ENCODE data around the gene ANXA2. TPM values are rescaled to one million over a fixed set of nuclear protein-coding genes. Genes with fewer than 3 reads are reported as not detected.

The ANXA2 gene
- total RNA-seq, 2 donors from 2014 or later = 265 to 341 TPM

GRCh38 chr15:60328852-60329443 is 68.8 kb downstream of the ANXA2 start:
- peaks cover 0 to 10% of the 10 kb centered on the region in 2 donors for H3K27me3 ChIP-seq
- no peaks in the 10 kb centered on the region for H3K9me3 ChIP-seq
- no peak overlapping the region for H3K4me3 ChIP-seq
- WGBS, 2 donors = 10 to 15% methylated on average over 7 of the region's 7 CpGs
- H3K27ac ChIP-seq = no peak overlapping the region
- no peak for TF ChIP-seq POLR2A (IDR thresholded peaks at IDR 0.05)
- TF ChIP-seq, protein P1, sequence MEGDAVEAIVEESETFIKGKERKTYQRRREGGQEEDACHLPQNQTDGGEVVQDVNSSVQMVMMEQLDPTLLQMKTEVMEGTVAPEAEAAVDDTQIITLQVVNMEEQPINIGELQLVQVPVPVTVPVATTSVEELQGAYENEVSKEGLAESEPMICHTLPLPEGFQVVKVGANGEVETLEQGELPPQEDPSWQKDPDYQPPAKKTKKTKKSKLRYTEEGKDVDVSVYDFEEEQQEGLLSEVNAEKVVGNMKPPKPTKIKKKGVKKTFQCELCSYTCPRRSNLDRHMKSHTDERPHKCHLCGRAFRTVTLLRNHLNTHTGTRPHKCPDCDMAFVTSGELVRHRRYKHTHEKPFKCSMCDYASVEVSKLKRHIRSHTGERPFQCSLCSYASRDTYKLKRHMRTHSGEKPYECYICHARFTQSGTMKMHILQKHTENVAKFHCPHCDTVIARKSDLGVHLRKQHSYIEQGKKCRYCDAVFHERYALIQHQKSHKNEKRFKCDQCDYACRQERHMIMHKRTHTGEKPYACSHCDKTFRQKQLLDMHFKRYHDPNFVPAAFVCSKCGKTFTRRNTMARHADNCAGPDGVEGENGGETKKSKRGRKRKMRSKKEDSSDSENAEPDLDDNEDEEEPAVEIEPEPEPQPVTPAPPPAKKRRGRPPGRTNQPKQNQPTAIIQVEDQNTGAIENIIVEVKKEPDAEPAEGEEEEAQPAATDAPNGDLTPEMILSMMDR (IDR thresholded peaks at IDR 0.05) = peak in 6 of 7 experiments; percentile 28 to 64 (median 38)
- H3K36me3 ChIP-seq (replicated peaks in 1 of 2; ENCODE audit: insufficient read depth in 1 of 2, low read depth in 2 of 2) = no peaks in the 10 kb centered on the region
- ATAC-seq (no peak), DNase-seq (peak in 1 of 4 donors; percentile 22)
- no peaks in the 10 kb centered on the region for H3K4me1 ChIP-seq
- intact Hi-C loops (cut with DNase I) = loop anchor here (10.0 kb wide), 1 partner anchor 594 kb away; no protein-coding TSS in a partner anchor

- ATAC-seq = no peak
- TF ChIP-seq, protein P1 (IDR thresholded peaks at IDR 0.05) = peak; percentile 52 to 80 (median 71)
- no peak for TF ChIP-seq POLR2A (IDR thresholded peaks at IDR 0.05)
- WGBS, 2 donors = 15 to 20% methylated on average over 5 of the region's 5 CpGs
These were observed 70.7 kb downstream of the ANXA2 start for GRCh38 chr15:60326824-60327654.

GRCh38 chr15:60326343-60326742 is 71.4 kb downstream of the ANXA2 start:
- no peak overlapping the region for H3K4me3 ChIP-seq
- DNase-seq = no peak
- no peaks in the 10 kb centered on the region for H3K4me1 ChIP-seq
- H3K9me3 ChIP-seq = no peaks in the 10 kb centered on the region
- intact Hi-C loops (cut with DNase I) = loop anchor here (10.0 kb wide), 1 partner anchor 592 kb away; no protein-coding TSS in a partner anchor
- TF ChIP-seq POLR2A (IDR thresholded peaks at IDR 0.05) = no peak
- TF ChIP-seq, protein P1 (IDR thresholded peaks at IDR 0.05) = no peak
- WGBS, 2 donors = 14 to 18% methylated on average over 6 of the region's 6 CpGs
- H3K27ac ChIP-seq = no peak overlapping the region
- peaks cover 0 to 10% of the 10 kb centered on the region in 2 donors for H3K27me3 ChIP-seq
- no peak for ATAC-seq
- no peaks in the 10 kb centered on the region for H3K36me3 ChIP-seq (replicated peaks in 1 of 2; ENCODE audit: insufficient read depth in 1 of 2, low read depth in 2 of 2)

More at GRCh38 chr15:60326824-60327654, 70.7 kb downstream of the ANXA2 start:
- H3K36me3 ChIP-seq (replicated peaks in 1 of 2; ENCODE audit: insufficient read depth in 1 of 2, low read depth in 2 of 2) = no peaks in the 10 kb centered on the region
- H3K4me1 ChIP-seq = no peaks in the 10 kb centered on the region
- H3K4me3 ChIP-seq = no peak overlapping the region
- H3K9me3 ChIP-seq = no peaks in the 10 kb centered on the region
- peak in 1 of 4 donors; percentile 38 for DNase-seq
- intact Hi-C loops (cut with DNase I) = loop anchor here (10.0 kb wide), 1 partner anchor 592 kb away; no protein-coding TSS in a partner anchor
- H3K27me3 ChIP-seq = peaks cover 0 to 10% of the 10 kb centered on the region in 2 donors
- H3K27ac ChIP-seq = no peak overlapping the region

DNA sequence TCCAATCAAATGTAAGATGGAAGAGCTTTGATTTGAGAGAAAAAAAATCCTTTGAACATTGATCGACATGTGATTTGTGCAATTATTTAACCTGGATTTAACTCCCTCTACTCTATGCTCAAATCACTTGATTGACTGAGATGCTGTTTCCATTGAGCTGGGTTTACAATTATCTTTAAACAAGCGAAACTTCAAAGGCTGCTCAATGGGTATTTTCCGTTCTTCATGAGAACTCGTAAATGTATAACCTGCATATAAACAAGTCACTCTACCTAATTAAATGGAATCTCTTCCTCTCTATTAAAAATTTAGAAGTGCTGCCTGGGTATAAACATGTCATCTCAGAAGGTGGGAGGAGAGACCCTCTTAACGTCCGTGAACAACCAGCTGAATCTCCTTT is 71.9 kb downstream of the ANXA2 start:
- H3K27me3 ChIP-seq = peaks cover 0 to 10% of the 10 kb centered on the region in 2 donors
- intact Hi-C loops (cut with DNase I) = loop anchor here (10.0 kb wide), 1 partner anchor 591 kb away; no protein-coding TSS in a partner anchor
- TF ChIP-seq, protein P1 (IDR thresholded peaks at IDR 0.05) = no peak
- no peak for TF ChIP-seq POLR2A (IDR thresholded peaks at IDR 0.05)

More for the DNA sequence above, 71.9 kb downstream of the ANXA2 start:
- DNase-seq = no peak
- no peak for ATAC-seq
- 37 to 40% methylated on average over 6 of the region's 6 CpGs for WGBS, 2 donors
- no peak overlapping the region for H3K27ac ChIP-seq
- no peak overlapping the region for H3K4me3 ChIP-seq
- no peaks in the 10 kb centered on the region for H3K9me3 ChIP-seq
- H3K4me1 ChIP-seq = no peaks in the 10 kb centered on the region
- no peaks in the 10 kb centered on the region for H3K36me3 ChIP-seq (replicated peaks in 1 of 2; ENCODE audit: insufficient read depth in 1 of 2, low read depth in 2 of 2)
